Activated CD4-positive, alpha-beta T cell treated with anti-CD3 and anti-CD28 coated beads for 48 hours (primary cell): ENCODE data around the gene METTL5.
"Not testable (repeated sequence)": the region's sequence is repeated elsewhere in the genome, so short reads cannot be mapped to it uniquely, and the experiment has no call there.

Experiments
- DNase-seq: peaks from one replicate; pipeline ENCODE4 v3.0.0-alpha.2; 2020

The METTL5 gene

DNA sequence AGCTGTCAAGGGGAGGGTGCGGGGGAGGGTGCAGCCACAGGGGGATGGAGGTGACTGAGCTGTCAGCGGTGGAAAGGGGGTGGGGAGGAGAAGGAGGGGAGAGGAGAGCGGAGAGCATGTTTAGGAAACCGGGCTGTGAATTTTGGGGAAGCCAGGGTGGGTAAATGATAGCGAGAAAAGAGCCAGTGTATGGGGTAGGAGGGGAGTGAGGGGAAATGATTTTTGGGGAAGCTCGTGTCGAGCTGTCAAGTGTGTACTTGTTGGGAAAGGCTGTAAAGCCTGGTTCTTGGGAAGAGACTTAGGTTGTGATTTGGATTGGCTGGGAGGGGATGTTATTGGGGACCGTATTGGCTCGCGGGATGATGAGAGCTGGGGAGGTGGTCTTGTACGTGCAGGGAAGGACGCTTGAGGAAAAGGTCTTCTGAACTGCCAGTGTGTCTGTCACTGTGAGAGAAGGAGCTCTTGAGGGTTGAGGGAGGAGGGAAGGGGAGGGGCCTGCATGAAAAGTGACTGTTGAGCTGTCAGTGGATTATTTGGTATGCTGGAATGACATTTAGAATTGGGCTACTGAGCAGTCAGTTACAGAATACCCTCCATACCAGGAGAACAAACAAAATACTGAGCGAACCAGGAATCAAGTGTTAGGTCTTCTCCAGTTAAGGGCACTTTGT is 3.6 kb upstream of the METTL5 start:
- DNase-seq, result peak; percentile 57

DNA sequence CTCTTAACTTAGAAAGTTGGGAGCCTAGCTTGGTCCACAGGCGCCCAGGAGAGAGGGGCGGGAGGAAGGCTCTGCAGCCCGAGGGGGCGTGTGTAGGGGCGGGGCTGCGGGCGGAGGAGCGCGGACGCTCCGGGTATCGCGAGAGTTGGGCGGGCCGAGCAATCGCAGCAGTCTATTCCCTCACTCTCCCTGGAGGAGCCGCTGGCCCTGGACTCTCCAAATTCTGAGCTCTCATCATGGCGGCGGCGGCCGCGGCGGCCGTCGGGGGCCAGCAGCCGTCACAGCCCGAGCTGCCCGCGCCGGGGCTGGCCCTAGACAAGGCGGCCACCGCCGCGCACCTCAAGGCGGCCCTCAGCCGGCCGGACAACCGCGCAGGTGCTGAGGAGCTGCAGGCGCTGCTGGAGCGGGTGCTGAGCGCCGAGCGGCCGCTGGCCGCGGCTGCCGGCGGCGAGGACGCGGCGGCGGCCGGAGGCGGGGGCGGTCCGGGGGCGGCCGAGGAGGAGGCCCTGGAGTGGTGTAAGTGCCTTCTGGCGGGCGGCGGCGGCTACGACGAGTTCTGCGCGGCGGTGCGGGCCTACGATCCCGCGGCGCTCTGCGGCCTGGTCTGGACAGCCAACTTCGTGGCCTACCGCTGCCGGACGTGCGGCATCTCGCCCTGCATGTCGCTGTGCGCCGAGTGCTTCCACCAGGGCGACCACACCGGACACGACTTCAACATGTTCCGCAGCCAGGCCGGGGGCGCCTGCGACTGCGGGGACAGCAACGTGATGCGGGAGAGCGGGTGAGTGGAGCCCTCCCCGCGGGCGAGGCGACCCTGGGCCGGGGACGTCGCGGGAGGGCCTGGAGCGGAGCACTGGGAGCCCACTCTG is 2.8 kb upstream of the METTL5 start, which contains the start of gene UBR3:
TSS of gene UBR3 (plus strand) at position 183 of the 869 bp plus-strand sequence. CDS start at position 237, 54 bp downstream.
- DNase-seq, result peak; percentile 93

DNA sequence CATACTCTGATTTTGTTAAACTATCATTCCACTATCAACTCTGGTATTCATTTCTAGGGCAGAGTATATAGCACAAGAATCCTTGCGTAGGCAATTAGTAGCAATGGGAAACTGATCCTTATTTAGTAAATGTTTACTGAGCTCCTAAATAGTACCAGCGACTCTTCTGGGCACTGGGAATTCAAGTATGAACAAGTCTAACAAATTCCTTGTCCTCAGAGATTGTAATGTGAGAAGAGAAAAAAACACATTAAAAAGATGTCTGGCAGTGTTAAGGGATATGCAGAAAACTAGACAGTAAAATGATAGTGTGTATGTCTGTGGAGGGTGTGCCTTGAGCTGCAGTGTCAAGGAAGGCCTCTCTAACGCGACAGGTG is 721 bp downstream of the METTL5 start:
- DNase-seq, result no peak

DNA sequence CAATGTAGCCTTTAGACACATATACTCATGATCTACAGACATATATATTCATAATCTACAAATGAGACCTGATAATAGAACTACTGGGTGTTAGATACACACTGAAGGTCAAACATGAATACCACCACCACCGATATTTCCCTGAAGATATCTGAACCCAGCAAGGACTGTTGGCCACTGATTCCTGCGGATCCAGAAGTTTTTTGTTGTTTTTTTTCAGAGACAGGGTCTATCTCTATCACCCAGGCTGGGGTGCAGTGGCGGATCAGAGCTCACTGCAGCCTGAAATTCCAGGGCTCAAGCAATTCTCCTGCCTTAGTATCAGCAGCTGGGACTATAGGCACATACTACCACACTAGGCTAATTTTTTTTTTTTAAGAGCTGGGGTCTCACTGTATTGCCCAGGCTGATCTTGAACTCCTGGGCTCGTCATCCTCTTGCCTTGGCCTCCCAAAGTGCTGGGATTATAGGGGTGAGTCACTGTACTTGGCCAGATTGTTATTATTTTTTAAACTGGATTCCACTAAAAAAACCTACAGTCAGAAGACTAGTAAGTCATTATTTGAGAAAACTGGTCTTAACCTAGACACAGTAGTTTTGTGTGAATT is 1.8 kb downstream of the METTL5 start:
- DNase-seq, result no peak

DNA sequence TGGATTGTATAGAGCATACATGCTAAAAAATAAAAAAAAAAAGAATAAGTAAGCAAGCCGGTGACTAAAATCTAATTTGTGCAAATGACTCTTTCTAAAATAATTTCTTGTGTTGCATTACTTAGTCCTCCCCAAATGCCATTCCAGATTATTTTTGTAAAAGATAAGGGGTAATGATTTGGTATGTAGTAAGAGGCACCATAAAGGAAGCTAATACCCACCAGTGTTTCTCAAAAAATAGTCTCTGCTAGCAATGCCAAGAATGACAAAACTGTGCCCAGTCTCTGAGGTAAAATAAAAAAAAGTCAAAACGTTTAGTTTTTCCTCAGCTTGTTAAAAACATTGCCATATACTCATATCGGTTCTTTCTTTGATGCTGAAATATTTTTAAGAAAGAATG is 2.7 kb downstream of the METTL5 start:
- no peak for DNase-seq

DNA sequence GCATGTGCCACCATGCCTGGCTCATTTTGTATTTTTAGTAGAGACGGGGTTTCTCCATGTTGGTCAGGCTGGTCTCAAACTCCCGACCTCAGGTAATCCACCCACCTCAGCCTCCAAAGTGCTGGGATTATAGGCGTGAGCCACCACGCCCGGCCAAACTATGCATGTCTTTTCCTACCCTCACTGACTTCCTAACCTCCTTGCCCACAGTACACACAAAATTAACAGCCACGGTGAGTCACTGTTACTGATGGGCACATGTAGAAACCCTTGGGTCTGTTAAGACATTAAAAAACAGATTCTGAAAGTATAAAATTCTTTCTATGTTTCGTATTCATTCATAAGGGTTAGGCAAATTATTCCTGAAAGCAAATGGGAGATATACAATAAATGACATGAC is 4.6 kb downstream of the METTL5 start:
- DNase-seq, result not testable (repeated sequence)

DNA sequence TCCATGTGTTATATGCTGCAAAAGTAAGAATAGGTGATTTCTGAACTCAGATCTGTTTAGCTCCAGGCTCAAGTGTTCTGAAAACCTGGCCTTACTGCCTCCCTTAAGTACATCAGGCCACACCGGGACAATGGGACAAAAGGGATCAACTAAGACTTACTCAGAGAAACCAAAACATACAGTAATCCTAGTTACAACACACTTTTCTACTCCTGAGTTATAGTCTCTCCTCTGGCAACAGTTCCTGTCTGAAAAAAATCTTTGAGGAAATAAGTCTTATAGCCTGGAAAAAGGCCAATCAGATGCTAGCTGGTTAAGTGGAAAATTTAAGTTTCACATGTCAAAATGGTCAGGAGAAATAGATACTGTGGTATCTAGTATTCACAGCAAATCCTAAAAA is 5.6 kb downstream of the METTL5 start:
- no peak for DNase-seq

DNA sequence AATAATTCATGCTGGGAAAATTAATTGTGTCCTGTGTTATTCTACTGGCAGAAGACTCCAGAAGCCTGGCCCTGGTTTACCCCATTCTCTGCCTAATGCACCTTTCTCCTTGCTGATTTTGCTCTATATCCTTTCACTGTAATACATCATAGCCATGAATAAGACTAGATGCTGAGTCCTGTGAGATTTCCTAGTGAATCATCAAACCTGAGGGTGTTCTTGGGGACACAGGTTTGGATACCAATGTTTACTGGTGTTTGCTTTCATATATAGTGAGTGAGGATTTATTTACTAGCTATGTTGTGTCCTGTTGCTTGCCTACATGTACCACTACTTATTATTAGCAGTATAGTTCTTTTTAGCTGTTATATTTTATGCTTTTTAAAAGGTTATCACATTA is 6.5 kb downstream of the METTL5 start:
- no peak for DNase-seq

DNA sequence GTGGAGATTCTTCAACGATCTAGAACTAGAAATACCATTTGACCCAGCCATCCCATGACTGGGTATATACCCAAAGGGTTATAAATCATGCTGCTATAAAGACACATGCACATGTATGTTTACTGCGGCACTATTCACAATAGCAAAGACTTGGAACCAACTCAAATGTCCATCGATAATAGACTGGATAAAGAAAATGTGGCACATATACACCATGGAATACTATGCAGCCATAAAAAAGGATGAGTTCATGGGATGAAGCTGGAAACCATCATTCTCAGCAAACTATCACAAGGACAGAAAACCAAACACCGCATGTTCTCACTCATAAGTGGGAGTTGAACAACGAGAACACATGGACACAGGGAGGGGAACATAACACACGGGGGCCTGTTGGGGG is 7.3 kb downstream of the METTL5 start:
- not testable (repeated sequence) for DNase-seq

DNA sequence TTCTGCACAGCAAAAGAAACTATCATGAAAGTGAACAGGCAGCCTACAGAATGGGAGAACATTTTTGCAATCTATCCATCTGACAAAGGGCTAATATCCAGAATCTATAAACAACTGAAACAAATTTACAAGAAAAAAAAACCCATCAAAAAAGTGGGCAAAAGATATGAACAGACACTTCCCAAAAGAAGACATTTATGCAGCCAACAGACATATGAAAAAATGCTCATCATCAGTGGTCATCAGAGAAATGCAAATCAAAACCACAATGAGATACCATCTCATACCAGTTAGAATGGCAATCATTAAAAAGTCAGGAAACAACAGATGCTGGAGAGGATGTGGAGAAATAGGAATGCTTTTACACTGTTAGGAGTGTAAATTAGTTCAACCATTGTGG is 7.7 kb downstream of the METTL5 start:
- not testable (repeated sequence) for DNase-seq

DNA sequence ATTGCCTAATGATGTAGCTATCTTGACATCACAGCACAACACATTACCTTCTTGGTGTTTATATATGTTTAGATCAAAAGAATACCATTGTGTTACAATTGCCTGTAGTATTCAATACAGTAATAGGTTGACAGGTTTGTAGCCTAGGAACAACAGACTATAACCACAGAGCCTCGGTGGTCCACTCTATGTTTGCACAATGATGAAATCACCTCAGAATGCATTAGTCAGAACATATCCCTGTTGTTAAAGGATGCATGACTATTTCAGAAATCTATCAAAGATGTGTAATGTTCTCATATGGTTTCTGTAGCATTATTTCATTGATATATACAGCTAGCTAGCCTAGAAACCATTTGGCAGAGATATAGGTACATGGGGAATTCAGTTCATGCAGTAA is 8.9 kb downstream of the METTL5 start:
- DNase-seq, result no peak

DNA sequence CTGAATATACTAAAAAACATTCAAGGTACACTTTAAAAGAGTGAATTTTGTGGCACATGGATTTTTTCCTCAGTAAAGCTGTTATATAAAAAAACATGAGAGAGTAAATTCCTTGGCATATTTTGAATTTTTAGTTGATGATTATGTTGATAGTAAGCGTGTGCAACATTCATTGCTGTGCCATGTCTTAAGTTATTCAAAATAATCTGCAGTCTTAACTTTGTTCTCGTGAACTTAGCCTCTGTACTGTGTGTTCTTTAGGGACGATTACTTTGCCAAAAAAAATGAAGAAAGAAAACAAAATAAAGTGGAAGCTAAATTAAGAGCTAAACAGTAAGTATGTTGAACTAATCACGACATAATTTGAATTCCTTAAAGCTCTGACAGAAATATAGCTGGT is 16.5 kb downstream of the METTL5 start:
- no peak for DNase-seq

DNA sequence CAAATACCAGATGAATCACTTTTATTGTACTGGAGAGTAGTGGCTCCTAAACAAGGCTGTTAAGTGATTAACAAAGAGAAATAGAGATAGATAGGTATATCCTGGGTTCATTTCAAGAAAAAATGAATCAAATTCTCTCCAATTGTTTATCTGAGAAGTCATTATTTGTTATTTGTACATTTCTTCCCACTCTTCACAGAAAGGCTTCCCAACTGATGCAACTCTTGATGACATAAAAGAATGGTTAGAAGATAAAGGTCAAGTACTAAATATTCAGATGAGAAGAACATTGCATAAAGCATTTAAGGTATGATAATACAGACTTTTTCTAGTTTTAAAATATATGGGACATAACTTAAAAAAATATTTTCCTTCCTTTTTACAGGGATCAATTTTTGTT is 18.1 kb downstream of the METTL5 start:
- no peak for DNase-seq

DNA sequence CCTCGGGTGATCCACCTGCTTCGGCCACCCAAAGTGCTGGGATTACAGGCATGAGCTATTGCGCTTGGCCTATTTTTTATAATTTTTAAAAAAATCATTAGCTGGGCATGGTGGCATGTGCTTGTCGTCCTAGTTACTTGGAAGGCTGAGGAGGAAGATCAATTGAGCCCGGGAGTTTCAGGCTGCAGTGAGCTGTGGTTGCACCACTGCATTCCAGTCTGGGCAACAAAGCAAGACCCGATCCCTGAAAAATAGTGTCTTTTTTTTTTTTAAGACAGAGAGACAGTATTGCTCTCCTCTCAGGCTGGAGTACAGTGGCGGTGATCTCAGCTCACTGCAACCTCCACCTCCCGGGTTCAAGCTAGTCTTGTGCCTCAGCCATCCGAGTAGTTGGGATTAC is 21.2 kb downstream of the METTL5 start:
- no peak for DNase-seq

DNA sequence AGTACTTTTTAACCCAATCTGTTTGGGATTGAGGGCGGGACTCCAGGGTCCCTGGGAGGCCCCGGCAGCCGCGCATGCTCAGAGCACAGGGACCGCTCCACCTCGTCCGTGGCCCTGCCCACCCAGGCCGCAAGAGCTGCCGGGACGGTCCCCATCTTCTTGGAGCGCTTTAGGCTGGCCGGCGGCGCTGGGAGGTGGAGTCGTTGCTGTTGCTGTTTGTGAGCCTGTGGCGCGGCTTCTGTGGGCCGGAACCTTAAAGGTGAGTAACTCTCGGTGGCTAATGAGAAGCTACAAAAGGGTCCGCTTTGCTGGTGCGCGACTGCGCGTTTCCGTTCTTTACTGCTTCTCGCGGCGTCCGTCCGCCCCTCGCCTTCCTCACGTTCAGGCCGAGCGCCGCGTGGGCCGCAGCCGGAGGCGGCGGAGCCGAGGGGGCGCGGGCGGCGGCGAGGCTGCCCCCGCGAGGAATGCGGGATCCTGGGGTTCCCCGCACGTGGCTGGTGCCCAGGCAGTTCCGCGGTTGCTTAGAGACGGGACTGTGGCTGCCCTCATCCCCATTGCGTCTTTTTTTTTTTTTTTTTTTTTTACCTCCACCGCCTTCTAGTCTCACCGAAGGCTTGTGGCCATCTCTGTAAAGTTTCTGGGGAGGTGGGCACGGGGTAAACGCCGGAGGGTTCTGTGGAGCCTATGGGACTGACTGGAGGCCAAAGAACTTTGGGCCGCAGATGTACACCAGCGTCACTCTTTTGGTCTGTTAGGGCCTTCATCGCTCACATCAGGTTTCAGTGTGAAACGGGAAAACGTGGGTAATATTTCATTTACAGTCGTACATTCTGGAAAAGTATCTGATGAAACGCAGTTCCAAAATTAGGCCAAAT is 25.8 kb downstream of the METTL5 start, which contains the start of gene SSB:
TSS of gene SSB (plus strand) at position 154 of the 875 bp plus-strand sequence. CDS start 2,090 bp downstream, outside the sequence.
- DNase-seq, result peak; percentile 98

DNA sequence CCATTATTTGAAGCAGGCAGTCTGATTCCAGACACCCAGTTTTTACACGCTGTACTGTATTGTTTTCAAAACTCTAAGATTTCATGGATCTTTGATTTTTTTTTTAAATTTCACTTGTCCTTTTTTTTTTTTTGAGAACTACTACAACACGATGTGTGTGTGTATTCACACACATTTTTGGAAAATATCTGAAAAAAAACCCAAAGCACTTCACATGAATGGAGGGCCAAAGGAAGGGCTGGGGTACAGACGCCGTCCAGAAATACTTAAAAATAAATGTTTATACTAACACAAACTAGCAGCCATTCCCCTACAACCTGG is 26.3 kb downstream of the METTL5 start:
- DNase-seq, result no peak

DNA sequence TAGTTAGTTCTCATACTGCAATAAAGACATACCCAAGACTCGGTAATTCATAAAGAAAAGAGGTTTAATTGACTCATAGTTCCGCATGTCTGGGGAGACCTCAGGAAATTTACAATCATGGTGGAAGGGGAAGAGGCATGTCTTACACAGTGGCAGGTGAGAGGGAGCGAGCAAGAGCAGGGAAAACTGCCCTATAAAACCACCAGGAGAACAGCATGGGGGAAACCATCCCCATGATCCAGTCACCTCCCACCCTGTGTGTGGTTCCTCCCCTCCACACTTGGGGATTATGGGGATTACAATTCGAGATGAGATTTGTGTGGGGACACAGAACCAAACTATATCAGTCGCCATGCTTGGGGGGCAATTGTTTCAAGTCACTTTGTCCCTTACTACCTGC is 27.1 kb downstream of the METTL5 start:
- DNase-seq, result no peak

DNA sequence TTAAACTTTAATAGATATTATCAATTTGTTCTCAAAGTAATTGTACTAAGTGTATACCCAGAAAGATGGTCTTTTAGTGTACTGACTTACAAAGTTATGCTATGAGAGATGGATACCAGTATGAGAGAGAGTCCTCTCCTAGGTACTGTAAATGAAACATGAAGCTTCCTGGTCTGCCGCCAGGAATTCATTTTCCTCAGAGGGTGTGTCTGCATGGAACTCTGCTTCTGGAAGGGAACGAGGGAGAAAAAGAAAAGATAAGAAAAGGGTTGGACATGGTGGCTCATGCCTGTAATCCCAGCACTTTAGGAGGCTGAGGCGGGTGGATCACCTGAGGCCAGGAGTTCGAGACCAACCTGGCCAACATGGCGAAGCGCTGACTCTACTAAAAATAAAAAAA is 28.3 kb downstream of the METTL5 start:
- DNase-seq, result no peak

DNA sequence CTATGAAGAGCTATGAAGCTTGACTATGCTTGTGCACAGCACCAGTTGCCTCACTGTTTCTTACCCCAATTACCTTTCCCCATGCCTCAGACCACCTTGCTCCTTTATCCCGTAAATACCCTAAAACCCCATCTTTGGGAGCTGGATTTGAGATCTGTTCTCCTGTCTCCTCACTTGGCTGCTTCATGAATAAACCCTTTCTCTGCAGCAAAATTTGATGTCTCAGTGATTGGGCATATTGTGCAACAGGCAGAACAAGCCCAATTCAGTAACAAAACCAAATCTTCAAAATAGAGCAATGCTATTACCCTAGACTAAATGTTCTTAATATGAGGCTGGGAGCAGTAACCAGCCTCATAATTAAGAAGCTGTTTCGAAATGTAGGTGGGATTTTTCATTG is 29.5 kb downstream of the METTL5 start:
- no peak for DNase-seq

DNA sequence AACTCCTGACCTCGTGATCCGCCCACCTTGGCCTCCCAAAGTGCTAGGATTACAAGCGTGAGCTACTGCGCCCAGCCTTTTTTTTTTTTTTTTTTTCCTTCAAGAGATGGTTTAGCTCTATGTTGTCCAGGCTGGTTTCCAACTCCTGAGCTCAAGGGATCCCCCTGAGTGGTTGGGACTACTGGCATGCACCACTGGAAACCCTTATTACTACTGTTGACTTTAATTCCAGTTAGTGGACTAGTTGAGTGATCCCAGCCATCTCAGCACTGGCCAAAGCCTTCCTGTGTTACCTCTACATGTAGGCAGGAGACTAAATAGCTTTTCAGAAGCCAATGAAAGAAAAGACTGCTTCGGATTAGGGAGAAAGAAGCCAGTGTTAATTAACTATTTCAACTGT is 34.1 kb downstream of the METTL5 start:
- DNase-seq, result no peak

DNA sequence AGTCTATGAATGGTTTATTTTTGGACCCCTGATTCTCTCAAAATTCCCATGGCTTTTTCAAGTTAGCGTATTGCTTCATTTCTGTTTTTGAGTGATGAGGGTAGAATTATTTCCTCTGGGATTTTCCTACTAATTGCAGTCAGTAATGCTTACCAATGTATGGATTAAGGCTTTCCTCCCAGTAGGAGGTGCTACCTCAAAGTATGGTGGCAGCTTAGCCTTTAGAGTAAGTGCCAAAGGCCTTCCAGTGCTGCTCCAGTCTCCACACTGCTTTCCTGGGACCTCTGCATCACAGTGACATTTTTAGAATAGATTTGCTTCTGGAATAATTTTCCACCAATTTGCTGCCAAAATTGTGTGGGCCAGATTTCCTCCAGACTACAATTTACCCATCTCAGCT is 42.2 kb downstream of the METTL5 start:
- no peak for DNase-seq

DNA sequence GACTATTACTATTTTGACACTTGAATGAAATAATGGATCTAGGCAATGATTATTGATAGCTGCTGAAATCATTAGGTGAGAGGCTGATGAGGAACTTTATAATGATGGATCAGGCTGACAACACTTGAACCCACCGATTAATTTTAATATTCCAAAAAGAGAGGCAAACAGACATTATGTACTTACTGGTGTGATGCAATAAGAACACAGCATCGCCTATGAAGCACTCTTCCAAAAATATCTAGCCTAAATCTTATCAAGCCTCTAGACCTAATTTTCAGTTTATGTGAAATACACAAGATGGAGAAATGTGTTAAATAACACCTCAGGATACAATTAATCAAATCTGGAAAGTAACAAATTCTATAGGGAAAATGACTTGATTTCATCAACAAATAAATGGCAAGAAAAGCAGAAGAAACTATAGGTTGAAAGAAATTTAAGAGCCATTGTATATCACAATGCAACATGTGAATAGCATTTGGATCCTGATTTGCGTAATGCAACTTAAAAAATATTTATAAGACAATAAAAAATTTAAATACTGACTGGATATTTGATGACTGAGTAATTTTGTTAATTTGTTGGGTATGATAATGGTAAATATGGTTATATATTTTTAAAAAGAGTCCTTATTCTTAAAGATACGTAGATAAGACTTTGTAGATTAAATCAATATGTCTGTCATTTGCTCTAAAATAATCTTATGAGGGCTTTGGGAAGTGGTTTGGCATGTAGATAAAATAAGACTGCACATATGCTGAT is 43.3 kb downstream of the METTL5 start:
- DNase-seq, result no peak
